B cell (primary cell): ENCODE data around the gene TBX4. TPM values are rescaled to one million over a fixed set of nuclear protein-coding genes. Genes with fewer than 3 reads are reported as not detected.

Experiments used
- ATAC-seq: fragments of 200-7000 bp; cut with Tn5 transposase; one replicate; pipeline ENCODE4 v1.10.0; 2021; ENCODE audit warnings: low read depth, mild to moderate bottlenecking, moderate number of reproducible peaks, moderate library complexity
- CTCF ChIA-PET: fragments of 350-600 bp; sonication (Branson Sonifier 250); formaldehyde crosslinking; loops from one replicate; lab custom pipeline; 2021; ENCODE audit warnings: antibody characterized with exemption, inconsistent platforms; lab: Charles Lee
- POLR2A ChIA-PET: fragments of 350-600 bp; sonication (Branson Sonifier 250); formaldehyde crosslinking; loops from one replicate; lab custom pipeline; 2021; ENCODE audit warnings: antibody characterized with exemption; lab: Charles Lee
- DNase-seq: peaks from one replicate; pipeline ENCODE4 v3.0.0; 2013
- H2AFZ ChIP-seq: 2 replicates; pipeline ENCODE4 v1.6.1; 2012; ENCODE audit warnings: mild to moderate bottlenecking, low read depth, low read length; ENCODE audit not compliant: insufficient read depth, poor library complexity, severe bottlenecking
- H3K27ac ChIP-seq, 2 donors: 1 replicate in 1 of 2; 2 replicates in 1 of 2; pipeline ENCODE4 v1.5.1; 2012 to 2013; ENCODE audit warnings: low read length in 2 of 2, mild to moderate bottlenecking in 2 of 2, moderate library complexity in 1 of 2
- H3K27me3 ChIP-seq, 4 experiments: fragments of 200-600 bp in 1 of 4; sonication (generic) in 1 of 4; replicated peaks in 1 of 4; 1 replicate in 2 of 4; 2 replicates in 2 of 4; pipeline versions ENCODE4 v1.6.1 to v1.7.0; 2013 to 2016; ENCODE audit warnings: low read length in 3 of 4, mild to moderate bottlenecking in 2 of 4, mixed read lengths in 1 of 4, moderate library complexity in 1 of 4; ENCODE audit not compliant: insufficient read depth in 4 of 4, control insufficient read depth in 3 of 4; ENCODE audit errors: control extremely low read depth in 1 of 4
- H3K36me3 ChIP-seq, 2 experiments: replicated peaks in 1 of 2; 1 replicate in 1 of 2; 2 replicates in 1 of 2; pipeline versions ENCODE4 v1.6.1 to v1.7.1; 2013; ENCODE audit warnings: low read length in 1 of 2; ENCODE audit not compliant: insufficient read depth in 2 of 2, control insufficient read depth in 1 of 2; ENCODE audit errors: control extremely low read depth in 1 of 2, extremely low read depth in 1 of 2
- H3K4me1 ChIP-seq, 2 donors: fragments of 200-600 bp in 1 of 2; sonication (generic) in 1 of 2; 1 replicate in 1 of 2; 2 replicates in 1 of 2; pipeline versions ENCODE4 v1.5.1 to v1.6.1; 2013 to 2017; ENCODE audit warnings: low read length in 2 of 2; ENCODE audit not compliant: control insufficient read depth in 2 of 2, insufficient read depth in 2 of 2
- H3K4me2 ChIP-seq: replicated peaks from 2 replicates; pipeline ENCODE3; 2012; ENCODE audit warnings: mild to moderate bottlenecking, low read depth, low read length; ENCODE audit not compliant: poor library complexity, severe bottlenecking
- H3K4me3 ChIP-seq, 5 experiments: fragments of 200-600 bp in 1 of 5; sonication (generic) in 1 of 5; 1 replicate in 3 of 5; 2 replicates in 2 of 5; pipeline versions ENCODE4 v1.5.1 to v1.7.0; 2011 to 2016; ENCODE audit warnings: low read length in 4 of 5, mild to moderate bottlenecking in 4 of 5, low read depth in 2 of 5, control low read depth in 1 of 5, moderate library complexity in 1 of 5; ENCODE audit not compliant: insufficient read depth in 1 of 5; ENCODE audit errors: control extremely low read depth in 1 of 5, extremely low read depth in 1 of 5
- H3K79me2 ChIP-seq: fragments of 200-600 bp; sonication (generic); one replicate; pipeline ENCODE4 v1.6.0; 2016; ENCODE audit warnings: low read length; ENCODE audit not compliant: control insufficient read depth, insufficient read depth
- H3K9ac ChIP-seq: fragments of 200-600 bp; sonication (generic); 2 replicates; pipeline ENCODE4 v1.6.1; 2017; ENCODE audit warnings: mild to moderate bottlenecking, low read length, moderate library complexity
- H3K9me3 ChIP-seq, 3 donors: one replicate each; pipeline versions ENCODE4 v1.6.1 to v1.7.1; 2013; ENCODE audit warnings: low read length in 2 of 3; ENCODE audit not compliant: control insufficient read depth in 2 of 3, insufficient read depth in 1 of 3; ENCODE audit errors: control extremely low read depth in 1 of 3
- H4K20me1 ChIP-seq: 2 replicates; pipeline ENCODE4 v1.6.0; 2012; ENCODE audit warnings: mild to moderate bottlenecking, low read length; ENCODE audit not compliant: insufficient read depth, control insufficient read depth, poor library complexity, severe bottlenecking
- H3K27ac Mint-ChIP-seq: one replicate; pipeline ENCODE4 v1.8.0; 2021; ENCODE audit warnings: mixed read lengths
- H3K27me3 Mint-ChIP-seq: one replicate; pipeline ENCODE4 v1.8.0; 2021; ENCODE audit warnings: mixed read lengths
- H3K4me1 Mint-ChIP-seq: one replicate; pipeline ENCODE4 v1.8.0; 2021; ENCODE audit warnings: mixed read lengths
- H3K4me3 Mint-ChIP-seq: one replicate; pipeline ENCODE4 v1.8.0; 2021; ENCODE audit warnings: mixed read lengths
- H3K9me3 Mint-ChIP-seq: one replicate; pipeline ENCODE4 v1.8.0; 2022; ENCODE audit warnings: mixed read lengths; ENCODE audit not compliant: insufficient read depth
- EZH2 ChIP-seq: IDR thresholded peaks from 2 replicates; pipeline ENCODE4 v1.6.1; 2012; ENCODE audit warnings: borderline replicate concordance, low read depth, mild to moderate bottlenecking, moderate library complexity, low read length; ENCODE audit not compliant: insufficient read depth, poor library complexity, severe bottlenecking
- WGBS: methylation state at CpG from one replicate; pipeline ENCODE4 v1.1.5; 2013; ENCODE audit warnings: missing lambda C conversion rate; ENCODE audit not compliant: insufficient coverage; 5-methylcytosine and 5-hydroxymethylcytosine counted together
- intact Hi-C: fragments of 100-400 bp; cut with micrococcal nuclease; formaldehyde crosslinking; loops from one replicate; pipeline ENCODE4 v1.10.0; 2022
- polyA plus RNA-seq: library from polyadenylated mRNA; depleted of rRNA; stranded (reverse); fragments of >200 nt; gene quantifications from 2 replicates; pipeline ENCODE4 v1.2.3, GENCODE V29; 2012
- total RNA-seq, 2 donors: library from RNA; stranded (reverse); fragments of 120-200 nt in 1 of 2; gene quantifications; 1 replicate in 1 of 2; 2 replicates in 1 of 2; pipeline versions ENCODE4 v1.2.3 to v1.2.4, GENCODE V29; 2013 to 2022
- TF ChIP-seq, protein P1 (sequence below): fragments of 200-600 bp; IDR thresholded peaks from one replicate; pipeline ENCODE4 v1.8.0; 2022; ENCODE audit warnings: antibody characterized with exemption, mild to moderate bottlenecking

The TBX4 gene
- total and polyA plus RNA-seq, 2 donors (not counting 1 experiment from before 2014, with no cell fraction given): not detected

- H3K9me3 ChIP-seq: peaks cover 0 to 66% (median 2%) of the 10 kb centered on the region in 3 donors
- no peaks in the 10 kb centered on the region for H3K79me2 ChIP-seq
- POLR2A ChIA-PET: no interaction called here
- peak overlapping the region; percentile 59 for H2AFZ ChIP-seq
- H3K27me3 Mint-ChIP-seq: peaks cover 63% of the 10 kb centered on the region
- H3K4me3 Mint-ChIP-seq: peak overlapping the region; percentile 85
- H3K4me3 ChIP-seq: peak overlapping the region in 3 of 5 experiments; percentile 25 to 56 (median 44)
- peaks cover 69 to 81% of the 10 kb centered on the region in 2 donors for H3K4me1 ChIP-seq
- H3K27me3 ChIP-seq: peaks cover 0 to 92% (median 74%) of the 10 kb centered on the region in 4 experiments
- no peaks in the 10 kb centered on the region for H3K36me3 ChIP-seq
- intact Hi-C loops: loop anchor here (2.0 kb wide), 1 partner anchor 50 kb away; the partner anchor contains the start of gene TBX4
- H3K4me2 ChIP-seq: peak overlapping the region; percentile 82
- ATAC-seq (no peak), DNase-seq (peak; percentile 78)
- CTCF ChIA-PET: interaction anchor here (1.4 kb wide), 1 partner anchor 13 kb away, joined by 3 read pairs; no protein-coding TSS in a partner anchor
- no peak for TF ChIP-seq EZH2
- TF ChIP-seq, protein P1, sequence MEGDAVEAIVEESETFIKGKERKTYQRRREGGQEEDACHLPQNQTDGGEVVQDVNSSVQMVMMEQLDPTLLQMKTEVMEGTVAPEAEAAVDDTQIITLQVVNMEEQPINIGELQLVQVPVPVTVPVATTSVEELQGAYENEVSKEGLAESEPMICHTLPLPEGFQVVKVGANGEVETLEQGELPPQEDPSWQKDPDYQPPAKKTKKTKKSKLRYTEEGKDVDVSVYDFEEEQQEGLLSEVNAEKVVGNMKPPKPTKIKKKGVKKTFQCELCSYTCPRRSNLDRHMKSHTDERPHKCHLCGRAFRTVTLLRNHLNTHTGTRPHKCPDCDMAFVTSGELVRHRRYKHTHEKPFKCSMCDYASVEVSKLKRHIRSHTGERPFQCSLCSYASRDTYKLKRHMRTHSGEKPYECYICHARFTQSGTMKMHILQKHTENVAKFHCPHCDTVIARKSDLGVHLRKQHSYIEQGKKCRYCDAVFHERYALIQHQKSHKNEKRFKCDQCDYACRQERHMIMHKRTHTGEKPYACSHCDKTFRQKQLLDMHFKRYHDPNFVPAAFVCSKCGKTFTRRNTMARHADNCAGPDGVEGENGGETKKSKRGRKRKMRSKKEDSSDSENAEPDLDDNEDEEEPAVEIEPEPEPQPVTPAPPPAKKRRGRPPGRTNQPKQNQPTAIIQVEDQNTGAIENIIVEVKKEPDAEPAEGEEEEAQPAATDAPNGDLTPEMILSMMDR: no peak
- H3K9me3 Mint-ChIP-seq: no peaks in the 10 kb centered on the region
- peaks cover 49% of the 10 kb centered on the region for H3K4me1 Mint-ChIP-seq
- H3K27ac ChIP-seq: no peak overlapping the region
- H3K27ac Mint-ChIP-seq: peak overlapping the region; percentile 59
- 7% methylated on average over 50 of the region's 55 CpGs for WGBS
- peaks cover 11% of the 10 kb centered on the region for H4K20me1 ChIP-seq
- H3K9ac ChIP-seq: peak overlapping the region; percentile 41
These were observed 49.0 kb upstream of the TBX4 start for GRCh38 chr17:61402978-61403800.
